Endodermal cell (in vitro differentiated cells): ENCODE results near the gene TBC1D8. TPM values are rescaled to one million over a fixed set of nuclear protein-coding genes. Genes with fewer than 3 reads are reported as not detected.

ENCODE experiments used
- DNase-seq: peaks from one replicate; pipeline ENCODE4 v3.0.0-alpha.2; 2017
- H3K27ac ChIP-seq: 2 replicates; pipeline ENCODE4 v1.5.1; 2013; ENCODE audit warnings: mild to moderate bottlenecking, low read depth, low read length, moderate library complexity
- H3K27me3 ChIP-seq: 2 replicates; pipeline ENCODE4 v1.6.1; 2013; ENCODE audit warnings: mild to moderate bottlenecking, low read length, moderate library complexity; ENCODE audit not compliant: insufficient read depth, control insufficient read depth, poor library complexity, severe bottlenecking
- H3K36me3 ChIP-seq: 2 replicates; pipeline ENCODE4 v1.7.0; 2013; ENCODE audit warnings: mild to moderate bottlenecking, low read length, moderate library complexity; ENCODE audit not compliant: control insufficient read depth, insufficient read depth
- H3K4me1 ChIP-seq: one replicate; pipeline ENCODE4 v1.7.0; 2013; ENCODE audit warnings: low read length; ENCODE audit not compliant: control insufficient read depth, insufficient read depth
- H3K4me3 ChIP-seq: 2 replicates; pipeline ENCODE4 v1.5.1; 2013; ENCODE audit warnings: mild to moderate bottlenecking, low read length, moderate library complexity
- H3K9ac ChIP-seq: 2 replicates; pipeline ENCODE4 v1.6.1; 2013; ENCODE audit warnings: mild to moderate bottlenecking, low read length, moderate library complexity; ENCODE audit not compliant: poor library complexity, severe bottlenecking; ENCODE audit errors: extremely low read depth
- H3K9me3 ChIP-seq: 2 replicates; pipeline ENCODE4 v1.6.1; 2013; ENCODE audit warnings: mild to moderate bottlenecking, low read length, moderate library complexity; ENCODE audit not compliant: control insufficient read depth
- H3K27ac Mint-ChIP-seq: 2 replicates; pipeline ENCODE4 v1.8.0; 2020; ENCODE audit warnings: mixed read lengths
- H3K27me3 Mint-ChIP-seq: 2 replicates; pipeline ENCODE4 v1.8.0; 2021; ENCODE audit warnings: mild to moderate bottlenecking, mixed read lengths; ENCODE audit not compliant: insufficient read depth
- H3K36me3 Mint-ChIP-seq: 2 replicates; pipeline ENCODE4 v1.8.0; 2020; ENCODE audit warnings: low read depth, mixed read lengths
- H3K4me1 Mint-ChIP-seq: 2 replicates; pipeline ENCODE4 v1.8.0; 2020; ENCODE audit warnings: mixed read lengths
- H3K4me3 Mint-ChIP-seq: 2 replicates; pipeline ENCODE4 v1.8.0; 2020; ENCODE audit warnings: mild to moderate bottlenecking, moderate library complexity, mixed read lengths
- H3K9me3 Mint-ChIP-seq: 2 replicates; pipeline ENCODE4 v1.8.0; 2020; ENCODE audit warnings: mild to moderate bottlenecking, mixed read lengths
- CTCF ChIP-seq: fragments of 200-600 bp; sonication (generic); conservative IDR thresholded peaks from 2 replicates; pipeline ENCODE4 v1.5.0; 2021; ENCODE audit warnings: antibody characterized with exemption, mild to moderate bottlenecking
- WGBS, 2 experiments: methylation state at CpG; one replicate each; pipeline versions ENCODE4 v1.1.5 to v1.1.7; 2013; ENCODE audit warnings: missing lambda C conversion rate in 2 of 2, mixed read lengths in 1 of 2; ENCODE audit not compliant: insufficient coverage in 1 of 2, insufficient read length in 1 of 2; 5-methylcytosine and 5-hydroxymethylcytosine counted together
- total RNA-seq, 2 donors: library from RNA; stranded (reverse); fragmentation: NEBNext Ultra II Directional in 1 of 2; extraction: Animal tissue kit (Norgen Biotek cat#: 25700) in 1 of 2; gene quantifications; 2 replicates in 1 of 2; 3 replicates in 1 of 2; pipeline ENCODE4 v1.2.1, GENCODE V29; 2021

TBC1D8 gene
- total RNA-seq, 2 donors from 2014 or later, result 14.4 to 14.5 TPM

- no peak for TF ChIP-seq CTCF
- H3K4me1 ChIP-seq, result no peaks in the 10 kb centered on the region
These were observed 30.0 kb downstream of the TBC1D8 start for GRCh38 chr2:101121174-101121573.

GRCh38 chr2:101120124-101120996 lies 30.8 kb downstream of the TBC1D8 start:
- no peaks in the 10 kb centered on the region for H3K36me3 ChIP-seq
- no peak overlapping the region for H3K9ac ChIP-seq
- H3K9me3 Mint-ChIP-seq, result no peaks in the 10 kb centered on the region
- WGBS, 2 experiments, result 91 to 93% methylated on average over 11 of the region's 11 CpGs
- H3K4me1 ChIP-seq, result no peaks in the 10 kb centered on the region
- no peak overlapping the region for H3K27ac Mint-ChIP-seq
- peaks cover 5% of the 10 kb centered on the region for H3K4me1 Mint-ChIP-seq
- H3K36me3 Mint-ChIP-seq, result no peaks in the 10 kb centered on the region
- no peak for DNase-seq
- H3K4me3 Mint-ChIP-seq, result no peak overlapping the region
- H3K27me3 Mint-ChIP-seq, result no peaks in the 10 kb centered on the region
- no peak overlapping the region for H3K27ac ChIP-seq
- H3K9me3 ChIP-seq, result no peaks in the 10 kb centered on the region
- no peak overlapping the region for H3K4me3 ChIP-seq
- H3K27me3 ChIP-seq, result no peaks in the 10 kb centered on the region
- TF ChIP-seq CTCF, result no peak

More at GRCh38 chr2:101121174-101121573, 30.0 kb downstream of the TBC1D8 start:
- Mint-ChIP-seq H3K27ac (no peak overlapping the region), H3K9me3 (no peaks in the 10 kb centered on the region), H3K4me3 (no peak overlapping the region), H3K4me1 (peaks cover 5% of the 10 kb centered on the region), H3K27me3 (no peaks in the 10 kb centered on the region), H3K36me3 (no peaks in the 10 kb centered on the region)
- Histone ChIP-seq H3K27ac (no peak overlapping the region), H3K27me3 (no peaks in the 10 kb centered on the region), H3K9me3 (no peaks in the 10 kb centered on the region), H3K4me3 (no peak overlapping the region), H3K9ac (no peak overlapping the region), H3K36me3 (no peaks in the 10 kb centered on the region)
- WGBS, 2 experiments, result 95 to 100% methylated on average over 3 to 7 of the region's 7 CpGs
- DNase-seq, result no peak

GRCh38 chr2:101119431-101119830 lies 31.8 kb downstream of the TBC1D8 start:
- Mint-ChIP-seq H3K27ac (no peak overlapping the region), H3K4me3 (no peak overlapping the region), H3K36me3 (no peaks in the 10 kb centered on the region), H3K9me3 (no peaks in the 10 kb centered on the region), H3K4me1 (peaks cover 12% of the 10 kb centered on the region), H3K27me3 (no peaks in the 10 kb centered on the region)
- WGBS, 2 experiments, result 89 to 93% methylated on average over 2 of the region's 2 CpGs
- H3K27ac ChIP-seq, result no peak overlapping the region
- H3K4me1 ChIP-seq, result no peaks in the 10 kb centered on the region
- no peak for DNase-seq
- H3K9me3 ChIP-seq, result no peaks in the 10 kb centered on the region
- no peak overlapping the region for H3K4me3 ChIP-seq
- H3K36me3 ChIP-seq, result no peaks in the 10 kb centered on the region
- no peaks in the 10 kb centered on the region for H3K27me3 ChIP-seq
- H3K9ac ChIP-seq, result no peak overlapping the region
- no peak for TF ChIP-seq CTCF
